Nephron progenitor cell (in vitro differentiated cells): ENCODE data around the gene VIPR2.

Experiments used
- DNase-seq: peaks from one replicate; pipeline ENCODE4 v3.0.0; 2021
- H3K27ac Mint-ChIP-seq: 2 replicates; pipeline ENCODE4 v1.8.0; 2021; ENCODE audit warnings: mild to moderate bottlenecking, moderate library complexity, mixed read lengths
- H3K27me3 Mint-ChIP-seq: 2 replicates; pipeline ENCODE4 v1.8.0; 2021; ENCODE audit warnings: mild to moderate bottlenecking, low read depth, mixed read lengths; ENCODE audit not compliant: poor library complexity
- H3K36me3 Mint-ChIP-seq: 2 replicates; pipeline ENCODE4 v1.8.0; 2021; ENCODE audit warnings: low read depth, mixed read lengths
- H3K4me1 Mint-ChIP-seq: 2 replicates; pipeline ENCODE4 v1.8.0; 2021; ENCODE audit warnings: mixed read lengths
- H3K4me3 Mint-ChIP-seq: 2 replicates; pipeline ENCODE4 v1.8.0; 2021; ENCODE audit warnings: mild to moderate bottlenecking, moderate library complexity, mixed read lengths
- H3K9me3 Mint-ChIP-seq: 2 replicates; pipeline ENCODE4 v1.8.0; 2021; ENCODE audit warnings: mild to moderate bottlenecking, moderate library complexity, mixed read lengths
- CTCF ChIP-seq: fragments of 200-600 bp; sonication (generic); IDR thresholded peaks from 2 replicates; pipeline ENCODE4 v1.5.0; 2021; ENCODE audit warnings: antibody characterized with exemption

The VIPR2 gene

GRCh38 chr7:159091480-159092475 lies 52.9 kb downstream of the VIPR2 start:
- H3K4me3 Mint-ChIP-seq, result no peak overlapping the region
- H3K27ac Mint-ChIP-seq, result no peak overlapping the region
- no peak for TF ChIP-seq CTCF
- H3K27me3 Mint-ChIP-seq, result peaks cover 13% of the 10 kb centered on the region
- no peak for DNase-seq
- no peaks in the 10 kb centered on the region for H3K36me3 Mint-ChIP-seq
- no peaks in the 10 kb centered on the region for H3K9me3 Mint-ChIP-seq
- H3K4me1 Mint-ChIP-seq, result peaks cover 30% of the 10 kb centered on the region

- no peak for TF ChIP-seq CTCF
- DNase-seq, result no peak
- Mint-ChIP-seq H3K4me1 (peaks cover 30% of the 10 kb centered on the region), H3K9me3 (no peaks in the 10 kb centered on the region), H3K27ac (peak overlapping the region; percentile 66), H3K36me3 (no peaks in the 10 kb centered on the region), H3K4me3 (no peak overlapping the region), H3K27me3 (peaks cover 13% of the 10 kb centered on the region)
Measured at GRCh38 chr7:159091041-159091440, 53.6 kb downstream of the VIPR2 start.

- TF ChIP-seq CTCF, result no peak
- Mint-ChIP-seq H3K9me3 (no peaks in the 10 kb centered on the region), H3K36me3 (no peaks in the 10 kb centered on the region), H3K4me3 (no peak overlapping the region), H3K27ac (no peak overlapping the region), H3K27me3 (peaks cover 12% of the 10 kb centered on the region), H3K4me1 (peaks cover 11% of the 10 kb centered on the region)
- DNase-seq, result no peak
Measured at GRCh38 chr7:159088016-159088865, 56.4 kb downstream of the VIPR2 start.

GRCh38 chr7:159086301-159086925 lies 58.3 kb downstream of the VIPR2 start:
- no peaks in the 10 kb centered on the region for H3K9me3 Mint-ChIP-seq
- no peaks in the 10 kb centered on the region for H3K36me3 Mint-ChIP-seq
- no peak for DNase-seq
- peaks cover 15% of the 10 kb centered on the region for H3K27me3 Mint-ChIP-seq
- H3K4me3 Mint-ChIP-seq, result no peak overlapping the region
- no peak overlapping the region for H3K27ac Mint-ChIP-seq
- peaks cover 5% of the 10 kb centered on the region for H3K4me1 Mint-ChIP-seq
- no peak for TF ChIP-seq CTCF

GRCh38 chr7:159084069-159084801 lies 60.4 kb downstream of the VIPR2 start:
- Mint-ChIP-seq H3K27ac (no peak overlapping the region), H3K36me3 (no peaks in the 10 kb centered on the region), H3K4me1 (peaks cover 5% of the 10 kb centered on the region), H3K9me3 (no peaks in the 10 kb centered on the region), H3K27me3 (peaks cover 16% of the 10 kb centered on the region), H3K4me3 (no peak overlapping the region)
- no peak for TF ChIP-seq CTCF
- no peak for DNase-seq
